GM18507 (cell line): ENCODE results near the gene CREB3.

ENCODE experiments used
- DNase-seq: peaks from one replicate; pipeline ENCODE4 v3.0.0; 2011; ENCODE audit warnings: low read depth; ENCODE audit not compliant: insufficient read length; ENCODE audit errors: extremely low spot score
- FAIRE-seq: peaks from 2 replicates; lab custom pipeline; 2011; peaks lifted over from hg19 to GRCh38; lab: Jason Lieb, UNC

Gene CREB3

GRCh38 chr9:35743452-35743851, 11.0 kb downstream of the CREB3 start:
- no peak for DNase-seq
- FAIRE-seq: no peak

DNA sequence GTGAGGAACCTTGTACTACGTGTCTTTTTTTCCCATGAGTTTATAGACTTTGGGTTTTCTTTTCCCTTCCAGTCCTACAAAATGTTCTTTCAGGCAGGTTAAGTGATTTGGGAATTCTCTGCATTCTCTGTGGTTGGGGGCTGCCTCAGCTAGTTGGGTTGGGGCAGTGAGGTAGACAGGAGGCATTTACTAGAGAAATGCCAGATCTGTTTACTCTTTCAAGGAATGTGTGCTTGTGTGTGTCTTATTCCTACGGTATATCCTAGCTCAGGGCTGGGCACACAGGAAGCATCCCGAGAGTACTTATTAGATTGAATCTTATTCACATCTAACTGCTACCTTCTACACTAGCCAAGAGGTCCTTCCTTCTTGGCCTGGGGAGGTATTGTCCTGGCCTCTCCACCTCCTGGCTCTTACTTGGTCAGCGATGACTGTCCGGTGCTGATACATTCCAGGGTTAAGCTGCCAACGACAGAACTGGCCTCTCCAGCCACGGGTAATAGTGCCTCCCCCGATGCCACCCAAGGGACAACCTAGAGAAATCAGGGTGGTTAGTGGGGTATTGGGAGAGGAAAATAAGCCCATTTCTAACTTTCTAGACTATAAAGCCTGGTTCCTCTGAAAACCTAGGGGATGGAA, 11.5 kb downstream of the CREB3 start:
- DNase-seq: no peak
- no peak for FAIRE-seq

DNA sequence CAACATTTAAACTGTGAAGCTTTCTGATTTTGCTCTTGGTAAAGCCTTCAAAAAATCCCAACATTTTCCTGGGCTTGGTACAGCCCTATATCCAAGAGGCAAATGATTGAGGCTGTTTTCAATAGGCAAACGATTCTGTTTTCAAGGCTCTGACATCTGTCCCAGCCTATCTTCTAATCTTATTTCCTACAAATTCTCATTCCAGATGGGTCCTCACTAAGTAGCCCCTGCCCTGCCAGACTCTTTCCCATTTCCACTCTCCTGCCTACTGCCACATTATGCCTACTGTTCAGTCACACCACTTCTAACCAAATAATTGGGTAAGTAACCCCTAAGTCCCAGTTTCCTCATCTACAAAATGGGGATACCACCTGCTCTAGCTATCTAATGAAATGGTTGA, 13.1 kb downstream of the CREB3 start:
- no peak for DNase-seq
- no peak for FAIRE-seq

GRCh38 chr9:35746583-35746982, 14.1 kb downstream of the CREB3 start:
- no peak for FAIRE-seq
- no peak for DNase-seq

DNA sequence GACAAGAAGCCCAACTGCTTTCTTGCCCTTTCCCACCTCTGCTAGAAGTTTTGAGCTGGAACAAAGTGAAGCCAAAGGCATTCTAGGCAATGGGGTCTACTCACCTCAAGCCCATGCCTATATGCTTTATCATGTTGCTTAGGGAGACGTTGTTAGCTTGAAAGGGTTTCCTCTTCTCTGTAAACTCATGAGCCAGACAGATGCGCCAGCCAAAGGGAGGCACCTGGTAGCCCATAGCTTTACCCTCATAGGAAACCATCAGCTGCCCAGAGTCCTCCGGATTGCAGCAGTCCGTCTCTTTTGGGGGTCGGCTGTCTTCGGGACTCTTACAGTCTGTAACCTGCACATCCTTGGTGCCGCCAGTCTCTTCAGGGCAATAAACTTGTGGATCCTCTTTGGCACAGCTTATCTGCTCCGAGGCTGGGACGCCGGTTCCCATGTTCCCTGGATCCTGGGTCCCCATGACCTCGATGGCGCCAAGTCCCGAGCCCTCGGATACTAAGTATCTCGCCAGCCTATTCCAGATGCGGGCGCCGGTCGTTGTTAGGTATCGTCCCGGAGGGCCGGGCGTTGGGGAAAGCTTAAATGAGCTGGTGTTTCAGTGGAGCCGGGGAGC, 15.9 kb downstream of the CREB3 start:
- FAIRE-seq: no peak
- DNase-seq: no peak

- DNase-seq (no peak), FAIRE-seq (peak; percentile 36)
Observed at GRCh38 chr9:35748858-35749514, 16.5 kb downstream of the CREB3 start, which contains the start of the genes GBA2 and RGP1. Gene GBA2 (minus strand): TSS chr9:35749228. CDS start chr9:35748704, 524 bp downstream. Gene RGP1 (plus strand): TSS chr9:35749287. CDS start chr9:35749756, 469 bp downstream.

DNA sequence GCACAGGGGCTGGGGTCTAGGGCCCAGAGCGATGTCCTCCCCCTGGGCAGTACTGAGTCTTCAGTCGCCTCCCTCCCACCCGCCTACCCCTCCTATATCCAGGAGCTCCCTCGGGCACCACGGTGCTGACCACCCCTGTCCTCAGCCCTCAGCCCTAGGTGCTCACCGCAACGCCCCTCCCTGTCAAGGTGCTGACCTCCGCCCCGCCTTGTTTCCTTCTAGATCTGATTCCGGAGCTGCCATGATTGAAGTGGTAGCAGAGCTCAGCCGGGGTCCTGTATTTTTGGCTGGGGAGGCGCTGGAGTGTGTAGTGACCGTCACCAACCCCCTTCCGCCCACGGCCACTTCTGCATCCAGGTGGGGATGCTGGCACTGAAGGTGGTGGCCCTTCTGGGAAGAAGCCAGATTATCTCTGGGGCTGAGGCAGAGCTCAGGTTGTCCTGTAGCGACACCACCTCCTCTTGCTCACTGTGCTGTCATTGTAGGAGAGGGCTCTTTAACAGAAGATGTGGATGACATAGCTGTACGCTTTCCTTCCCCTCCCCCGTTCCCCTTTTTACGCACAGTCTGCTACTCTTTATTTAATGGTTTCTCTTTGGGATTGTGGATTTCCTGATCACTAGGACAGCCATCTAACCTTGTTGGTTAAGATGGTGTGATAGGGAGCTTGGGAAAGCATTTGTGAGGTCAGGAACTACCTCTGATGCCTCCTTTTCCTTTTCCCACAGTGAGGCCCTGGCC, 17.2 kb downstream of the CREB3 start:
- FAIRE-seq: peak; percentile 70

GRCh38 chr9:35750256-35750531, 17.7 kb downstream of the CREB3 start:
- FAIRE-seq (no peak), DNase-seq (no peak)

More for the DNA sequence above, 17.2 kb downstream of the CREB3 start:
- no peak for DNase-seq

DNA sequence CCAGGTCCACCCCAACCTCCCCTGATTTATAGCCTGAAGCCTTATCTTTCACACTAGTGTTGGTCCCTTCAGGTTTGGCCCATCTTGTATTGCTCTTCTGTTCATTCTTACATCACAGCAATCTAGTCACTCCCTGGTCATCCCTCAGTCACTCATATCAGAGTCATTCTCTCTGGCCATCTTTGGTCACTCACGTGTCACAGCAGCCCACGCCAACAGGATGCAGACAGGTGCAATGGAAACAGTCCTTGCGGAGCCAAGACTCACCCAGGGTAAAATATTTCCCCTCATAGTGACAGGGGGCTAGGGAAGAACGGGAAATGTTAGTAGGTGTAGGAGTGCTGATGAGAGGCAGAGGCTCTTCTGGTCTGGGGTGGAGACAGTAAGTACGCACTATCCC, 21.0 kb downstream of the CREB3 start:
- no peak for DNase-seq
- FAIRE-seq: no peak

DNA sequence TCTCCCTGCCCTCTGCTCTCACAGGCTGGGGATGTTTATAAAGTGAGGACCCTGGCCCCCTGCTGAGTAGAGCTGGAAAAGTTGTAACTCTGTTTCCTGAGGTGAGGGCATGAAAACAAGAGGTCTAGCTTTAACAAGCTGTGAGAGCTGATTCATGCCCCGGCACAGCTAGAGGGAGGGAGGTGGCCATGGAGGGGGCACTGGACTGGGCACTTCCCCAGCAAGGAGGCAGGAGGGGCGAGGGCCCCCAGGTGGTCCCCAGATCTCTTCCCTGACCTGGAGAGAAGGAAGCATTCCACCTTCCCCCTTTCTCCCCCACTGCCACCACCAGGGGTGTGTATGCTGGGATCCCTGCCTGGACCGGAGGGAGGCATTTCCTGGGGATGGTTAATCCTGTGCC, 21.8 kb downstream of the CREB3 start, which contains the start of gene MSMP:
Gene MSMP (minus strand): TSS at position 13 of the 400 bp plus-strand sequence. CDS start 147 bp downstream, outside the sequence.
- DNase-seq: no peak
- FAIRE-seq: no peak

GRCh38 chr9:35755071-35755470, 22.6 kb downstream of the CREB3 start:
- no peak for FAIRE-seq
- DNase-seq: no peak

GRCh38 chr9:35756275-35757225, 24.1 kb downstream of the CREB3 start:
- DNase-seq (no peak), FAIRE-seq (peak; percentile 78)

DNA sequence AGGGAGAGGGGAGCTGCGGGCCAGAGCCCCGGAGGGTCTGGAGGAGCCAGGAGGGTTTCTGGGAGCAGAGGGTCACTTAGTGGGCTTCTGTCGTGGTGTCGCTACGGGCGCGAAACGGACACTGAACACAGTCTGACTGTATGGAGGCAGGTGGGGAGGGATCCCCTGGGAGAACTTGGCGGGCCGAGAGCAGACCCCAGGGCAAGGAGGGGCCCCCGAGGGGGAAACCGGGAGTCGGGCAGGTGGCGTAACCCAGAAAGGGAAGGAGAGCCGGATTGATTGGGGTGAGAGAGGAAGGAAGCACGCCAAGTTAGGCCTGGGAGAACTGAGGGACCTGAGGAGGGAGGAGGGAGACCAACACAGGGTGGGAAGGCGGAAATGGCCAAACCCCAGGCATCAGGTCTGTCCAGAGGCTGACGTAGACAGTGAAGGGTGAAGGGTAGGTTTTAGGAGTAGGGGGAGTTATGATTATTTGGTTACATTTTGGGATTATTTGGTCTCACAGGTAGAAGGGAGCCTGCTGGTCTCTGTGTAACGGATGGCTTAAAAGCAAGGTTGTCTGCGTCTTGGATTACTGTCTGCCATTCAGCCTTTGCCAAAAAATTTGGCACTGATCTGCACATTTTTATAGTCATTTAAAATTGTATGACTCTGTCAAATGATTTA, 24.9 kb downstream of the CREB3 start:
- DNase-seq: no peak
- FAIRE-seq: peak; percentile 85

GRCh38 chr9:35757892-35758275, 25.4 kb downstream of the CREB3 start:
- DNase-seq (no peak), FAIRE-seq (no peak)

GRCh38 chr9:35758475-35759050, 26.1 kb downstream of the CREB3 start:
- no peak for DNase-seq
- no peak for FAIRE-seq

GRCh38 chr9:35759795-35760194, 27.3 kb downstream of the CREB3 start:
- DNase-seq: no peak
- FAIRE-seq: no peak

DNA sequence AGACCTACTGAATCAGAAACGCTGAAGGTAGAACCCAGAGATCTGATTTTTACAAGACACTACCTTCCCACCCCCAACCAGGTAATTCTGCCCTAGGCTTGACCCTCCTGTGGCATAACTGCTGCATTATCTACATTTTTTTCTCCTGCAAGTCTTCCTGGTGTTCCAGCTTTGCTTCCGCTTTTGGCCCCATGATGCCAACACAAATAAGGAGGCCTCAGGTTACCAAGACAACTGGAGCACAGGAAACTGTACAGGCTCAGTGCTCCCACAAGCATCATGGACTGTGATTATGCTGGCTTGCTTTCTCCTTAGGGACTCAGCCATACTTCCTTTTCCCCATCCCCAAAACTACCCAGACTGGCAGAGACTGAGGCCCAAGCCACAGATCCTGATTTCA, 28.2 kb downstream of the CREB3 start:
- no peak for FAIRE-seq
- no peak for DNase-seq

GRCh38 chr9:35763181-35763580, 30.7 kb downstream of the CREB3 start:
- DNase-seq: no peak
- FAIRE-seq: no peak
